Brain microvascular endothelial cell (primary cell): ENCODE results near the gene MITD1.

ENCODE experiments used
- DNase-seq: peaks from one replicate; pipeline ENCODE4 v3.0.0-alpha.2; 2020
- H3K27ac ChIP-seq: fragments of 250-450 bp; sonication (Bioruptor Pico); 2 replicates; pipeline ENCODE4 v1.5.1; 2020; ENCODE audit warnings: mild to moderate bottlenecking, moderate library complexity
- H3K27me3 ChIP-seq: fragments of 250-450 bp; sonication (Bioruptor Pico); replicated peaks from 2 replicates; pipeline ENCODE4 v1.5.1; 2020; ENCODE audit warnings: mild to moderate bottlenecking
- H3K36me3 ChIP-seq: fragments of 250-450 bp; sonication (Bioruptor Pico); replicated peaks from 2 replicates; pipeline ENCODE4 v1.5.1; 2020; ENCODE audit warnings: mild to moderate bottlenecking
- H3K4me3 ChIP-seq: 2 replicates; pipeline ENCODE4 v1.5.1; 2011; ENCODE audit warnings: low read depth, mild to moderate bottlenecking, control low read depth, low read length, moderate library complexity
- CTCF ChIP-seq: IDR thresholded peaks from 2 replicates; pipeline ENCODE4 v1.5.1; 2011; ENCODE audit warnings: low read depth, mild to moderate bottlenecking, moderate library complexity, low read length, control low read depth, inconsistent platforms; ENCODE audit errors: missing control alignments
- in situ Hi-C: cut with HindIII; loops from 2 replicates; pipeline ENCODE4 v1.10.0; 2017; ENCODE audit warnings: low sequenced_read_pairs, low pct_ligation_motif_present

The MITD1 gene

GRCh38 chr2:99180755-99181623 lies at the start of gene MITD1, which contains the start of gene MRPL30:
Gene MITD1 (minus strand): TSS chr2:99181058. CDS start chr2:99180981, 77 bp downstream.
Gene MRPL30 (plus strand): TSS chr2:99181184. CDS start chr2:99186204, 5,020 bp downstream.
- Histone ChIP-seq H3K36me3 (no peaks in the 10 kb centered on the region), H3K27ac (peak within 1 kb of the TSS; percentile 64), H3K4me3 (peak within 1 kb of the TSS; percentile 98), H3K27me3 (no peaks in the 10 kb centered on the region)
- peak; percentile 94 for DNase-seq
- in situ Hi-C loops: no loop called here
- TF ChIP-seq CTCF: no peak

- DNase-seq: no peak
- Histone ChIP-seq H3K4me3 (no peak overlapping the region), H3K27me3 (no peaks in the 10 kb centered on the region), H3K27ac (no peak overlapping the region), H3K36me3 (no peaks in the 10 kb centered on the region)
- in situ Hi-C loops: no loop called here
- TF ChIP-seq CTCF: no peak
Measured at GRCh38 chr2:99217929-99218501, 37.2 kb upstream of the MITD1 start.

- Histone ChIP-seq H3K27ac (no peak overlapping the region), H3K4me3 (no peak overlapping the region), H3K27me3 (no peaks in the 10 kb centered on the region), H3K36me3 (no peaks in the 10 kb centered on the region)
- TF ChIP-seq CTCF: no peak
- in situ Hi-C loops: no loop called here
- no peak for DNase-seq
Measured at GRCh38 chr2:99216096-99216495, 35.2 kb upstream of the MITD1 start.

GRCh38 chr2:99205491-99205890 lies 24.6 kb upstream of the MITD1 start:
- DNase-seq: no peak
- no peaks in the 10 kb centered on the region for H3K36me3 ChIP-seq
- no peak overlapping the region for H3K4me3 ChIP-seq
- H3K27ac ChIP-seq: no peak overlapping the region
- in situ Hi-C loops: no loop called here
- no peaks in the 10 kb centered on the region for H3K27me3 ChIP-seq
- TF ChIP-seq CTCF: no peak

- TF ChIP-seq CTCF: peak; percentile 49
- in situ Hi-C loops: no loop called here
- H3K4me3 ChIP-seq: no peak overlapping the region
Measured at GRCh38 chr2:99201959-99202678, 21.3 kb upstream of the MITD1 start.

More at GRCh38 chr2:99201959-99202678, 21.3 kb upstream of the MITD1 start:
- Histone ChIP-seq H3K27ac (no peak overlapping the region), H3K27me3 (no peaks in the 10 kb centered on the region), H3K36me3 (no peaks in the 10 kb centered on the region)
- no peak for DNase-seq
